ENCODE results near the gene LVRN.

LVRN gene

DNA sequence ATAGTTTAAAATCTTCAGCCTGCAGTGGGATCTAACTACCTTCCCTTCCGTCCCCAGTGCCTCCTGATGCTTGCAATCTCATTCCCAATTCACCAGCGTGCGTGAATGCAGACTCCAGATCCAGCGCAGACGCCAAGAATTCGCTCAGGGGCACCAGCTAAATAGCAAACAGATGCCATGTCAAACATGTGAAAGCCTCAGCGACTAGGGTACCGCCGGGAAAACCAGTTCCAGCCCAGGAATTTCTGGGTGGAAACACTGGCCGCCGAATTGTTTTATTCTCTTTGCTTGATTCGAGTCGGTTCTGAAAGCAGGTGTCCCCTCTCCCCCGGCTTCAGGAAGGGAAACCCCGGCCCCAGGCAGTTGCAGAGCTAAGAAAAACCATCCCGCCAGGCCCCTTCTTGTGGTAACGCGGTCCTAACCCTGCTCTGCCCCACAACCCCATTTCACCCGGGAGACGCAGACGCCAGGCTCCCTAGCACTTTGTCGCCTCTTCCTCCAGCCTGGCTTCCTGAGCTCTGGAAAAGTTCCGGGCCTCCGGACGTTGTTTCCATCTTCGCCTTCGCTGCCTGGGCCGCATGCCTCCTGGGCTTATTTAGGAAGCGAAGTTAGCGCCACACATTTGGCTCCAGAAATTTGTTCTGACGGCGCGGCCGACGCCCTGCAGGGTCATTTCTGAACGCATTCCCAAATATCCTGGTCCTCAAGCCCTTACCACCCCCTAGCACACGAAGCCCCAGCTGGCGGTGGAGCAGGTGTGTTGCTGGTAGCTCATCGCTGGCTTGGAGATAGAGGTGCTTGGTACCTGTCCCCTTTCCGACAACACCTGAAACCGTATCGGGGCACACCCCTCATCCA lies 665 bp upstream of the LVRN start:
- DNase-seq, result peak; percentile 54

DNA sequence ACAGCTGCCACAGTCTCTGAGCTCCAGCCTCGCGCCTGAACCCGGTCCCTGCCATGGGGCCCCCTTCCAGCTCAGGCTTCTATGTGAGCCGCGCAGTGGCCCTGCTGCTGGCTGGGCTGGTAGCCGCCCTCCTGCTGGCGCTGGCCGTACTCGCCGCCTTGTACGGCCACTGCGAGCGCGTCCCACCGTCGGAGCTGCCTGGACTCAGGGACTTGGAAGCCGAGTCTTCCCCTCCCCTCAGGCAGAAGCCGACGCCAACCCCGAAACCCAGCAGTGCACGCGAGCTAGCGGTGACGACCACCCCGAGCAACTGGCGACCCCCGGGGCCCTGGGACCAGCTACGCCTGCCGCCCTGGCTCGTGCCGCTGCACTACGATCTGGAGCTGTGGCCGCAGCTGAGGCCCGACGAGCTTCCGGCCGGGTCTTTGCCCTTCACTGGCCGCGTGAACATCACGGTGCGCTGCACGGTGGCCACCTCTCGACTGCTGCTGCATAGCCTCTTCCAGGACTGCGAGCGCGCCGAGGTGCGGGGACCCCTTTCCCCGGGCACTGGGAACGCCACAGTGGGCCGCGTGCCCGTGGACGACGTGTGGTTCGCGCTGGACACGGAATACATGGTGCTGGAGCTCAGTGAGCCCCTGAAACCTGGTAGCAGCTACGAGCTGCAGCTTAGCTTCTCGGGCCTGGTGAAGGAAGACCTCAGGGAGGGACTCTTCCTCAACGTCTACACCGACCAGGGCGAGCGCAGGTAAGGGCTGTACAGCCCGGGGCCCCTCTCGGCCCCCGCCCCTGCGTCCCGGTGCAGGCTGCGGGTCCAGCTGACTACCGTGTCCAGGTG lies 509 bp downstream of the LVRN start:
- no peak for DNase-seq

- no peak for DNase-seq
These were observed 1.3 kb downstream of the LVRN start for GRCh38 chr5:115963566-115963965.

DNA sequence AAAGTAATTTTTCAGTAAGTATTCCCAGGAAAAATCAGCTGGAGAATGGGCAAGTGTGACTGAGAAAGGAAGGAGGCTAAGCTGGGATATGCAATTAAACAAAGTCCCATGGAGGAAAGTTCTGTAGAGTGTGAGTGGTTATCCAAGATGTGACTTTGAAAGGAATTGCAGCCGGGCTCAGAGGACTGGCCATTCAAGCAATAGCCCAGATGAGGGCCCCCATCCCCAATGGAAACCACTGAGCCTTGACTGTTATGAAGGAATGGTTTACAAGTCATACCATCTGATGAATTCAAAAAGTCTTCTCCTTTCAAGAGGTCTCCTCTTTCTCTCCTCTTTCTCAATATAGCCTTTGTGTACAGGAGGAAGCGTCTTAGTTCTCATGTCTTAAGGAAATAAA lies 6.5 kb downstream of the LVRN start:
- no peak for DNase-seq

DNA sequence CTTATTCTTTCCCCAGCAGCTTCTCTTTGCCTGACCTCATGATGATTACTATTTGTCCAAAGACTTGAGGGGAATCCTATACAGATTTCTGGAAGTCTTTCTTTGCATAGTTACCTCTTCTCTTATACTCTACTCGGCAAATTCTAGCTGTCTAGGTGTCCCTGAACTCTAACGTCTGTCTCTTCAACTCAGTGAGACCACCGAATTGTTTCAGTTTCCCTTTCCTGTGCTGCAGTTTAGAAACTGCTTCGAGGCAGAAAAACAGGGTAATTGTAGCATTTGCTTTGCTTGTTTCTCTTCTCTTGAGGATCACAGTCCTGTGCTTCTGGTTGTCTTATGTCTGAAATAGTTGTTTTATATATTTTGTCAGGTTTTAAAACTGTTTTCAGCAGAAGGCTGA lies 14.8 kb downstream of the LVRN start:
- DNase-seq, result no peak

DNA sequence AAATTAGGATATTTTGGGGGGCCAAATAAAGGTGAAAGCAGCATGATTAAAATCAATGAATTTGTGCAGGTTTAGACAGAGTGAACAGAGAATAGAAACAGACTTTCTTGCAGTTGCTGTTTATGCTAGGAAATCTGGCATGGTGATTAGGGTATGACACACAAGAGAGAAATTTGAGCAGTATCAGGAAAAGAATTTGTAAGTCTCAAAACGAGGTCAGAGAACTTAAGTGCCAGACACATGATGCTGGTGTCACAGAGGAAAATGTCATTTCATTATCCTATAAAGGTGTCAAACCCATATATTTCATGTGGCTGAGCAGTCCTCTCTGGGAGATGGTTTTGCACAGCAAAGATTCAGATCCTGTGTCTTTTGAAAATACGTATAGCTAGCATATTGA lies 15.7 kb downstream of the LVRN start:
- peak; percentile 83 for DNase-seq

DNA sequence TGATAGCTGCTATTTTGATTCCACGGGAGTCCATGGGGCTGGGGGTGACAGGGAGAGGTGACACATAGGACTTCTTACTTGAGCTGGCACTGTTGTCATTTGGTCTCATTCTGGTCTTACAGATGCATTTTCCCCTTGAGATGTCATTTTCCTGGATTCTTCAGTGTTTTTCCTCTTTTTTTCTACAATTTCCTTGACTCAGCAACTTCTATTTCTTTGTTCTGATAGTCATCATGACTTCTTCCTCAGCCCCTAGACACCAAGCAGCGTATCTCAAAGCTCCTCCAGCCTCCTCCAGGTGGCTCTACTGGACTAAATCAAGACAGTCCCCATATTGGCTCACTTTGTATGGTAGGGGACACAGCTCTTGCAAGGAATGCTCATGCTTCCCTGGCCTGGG lies 16.5 kb downstream of the LVRN start:
- DNase-seq, result no peak

DNA sequence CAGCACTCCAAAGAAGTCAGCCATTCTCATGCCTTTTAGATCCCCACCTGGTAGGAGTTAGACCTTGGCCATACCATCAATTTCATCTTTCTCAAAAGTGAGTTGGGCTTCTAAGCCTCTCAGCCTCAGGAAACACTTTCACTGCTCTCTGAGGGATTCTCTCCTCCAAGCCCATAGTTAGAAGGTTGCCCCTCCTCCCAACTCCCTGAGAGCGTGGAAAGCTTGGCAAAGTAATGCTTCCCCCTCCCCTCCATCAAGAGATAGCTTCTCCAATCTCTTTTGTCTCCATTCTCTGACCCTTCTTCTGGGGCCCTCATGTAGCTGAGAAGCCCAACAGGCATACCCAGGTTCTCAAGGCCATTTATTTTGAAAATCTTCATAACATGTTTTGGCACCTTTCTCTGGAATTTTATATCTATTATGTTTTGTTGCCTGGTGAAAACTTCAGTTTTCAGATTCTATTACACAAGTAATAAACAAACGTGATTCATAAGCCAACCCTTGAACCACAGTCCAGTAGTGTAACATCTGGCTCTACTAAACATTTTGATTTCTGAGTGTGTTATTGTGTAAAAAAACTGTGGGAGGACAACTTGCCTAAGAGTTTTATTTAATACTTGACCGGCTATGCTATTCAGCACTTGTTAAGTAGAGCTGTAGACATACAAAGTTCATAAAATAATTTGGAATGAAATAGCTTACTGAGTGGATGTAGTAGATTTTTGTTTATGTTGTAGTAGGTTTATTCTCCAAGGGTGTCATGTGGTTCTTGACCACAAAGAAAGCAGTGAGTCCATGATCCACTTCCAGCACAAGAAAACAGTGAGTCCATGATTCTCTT lies 17.1 kb downstream of the LVRN start:
- peak; percentile 51 for DNase-seq

DNA sequence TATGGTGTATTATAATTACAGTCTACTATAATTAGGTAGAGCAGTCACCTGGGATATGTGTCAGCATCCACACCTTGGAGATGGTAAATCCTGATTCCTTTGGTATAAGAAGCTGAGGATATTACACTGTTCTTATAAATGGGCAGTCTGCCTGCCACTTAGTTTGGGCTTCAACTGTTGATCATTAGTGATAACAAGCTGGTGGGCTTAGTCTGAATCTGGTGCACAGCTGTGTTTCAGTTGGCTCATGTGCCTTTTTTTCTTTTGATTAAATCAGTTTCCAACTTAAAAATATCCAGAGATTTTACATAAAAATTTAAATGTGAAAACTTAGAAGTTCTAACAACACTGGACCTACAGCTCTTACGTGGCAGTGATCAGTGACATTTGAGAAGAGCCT lies 21.2 kb downstream of the LVRN start:
- DNase-seq, result no peak

DNA sequence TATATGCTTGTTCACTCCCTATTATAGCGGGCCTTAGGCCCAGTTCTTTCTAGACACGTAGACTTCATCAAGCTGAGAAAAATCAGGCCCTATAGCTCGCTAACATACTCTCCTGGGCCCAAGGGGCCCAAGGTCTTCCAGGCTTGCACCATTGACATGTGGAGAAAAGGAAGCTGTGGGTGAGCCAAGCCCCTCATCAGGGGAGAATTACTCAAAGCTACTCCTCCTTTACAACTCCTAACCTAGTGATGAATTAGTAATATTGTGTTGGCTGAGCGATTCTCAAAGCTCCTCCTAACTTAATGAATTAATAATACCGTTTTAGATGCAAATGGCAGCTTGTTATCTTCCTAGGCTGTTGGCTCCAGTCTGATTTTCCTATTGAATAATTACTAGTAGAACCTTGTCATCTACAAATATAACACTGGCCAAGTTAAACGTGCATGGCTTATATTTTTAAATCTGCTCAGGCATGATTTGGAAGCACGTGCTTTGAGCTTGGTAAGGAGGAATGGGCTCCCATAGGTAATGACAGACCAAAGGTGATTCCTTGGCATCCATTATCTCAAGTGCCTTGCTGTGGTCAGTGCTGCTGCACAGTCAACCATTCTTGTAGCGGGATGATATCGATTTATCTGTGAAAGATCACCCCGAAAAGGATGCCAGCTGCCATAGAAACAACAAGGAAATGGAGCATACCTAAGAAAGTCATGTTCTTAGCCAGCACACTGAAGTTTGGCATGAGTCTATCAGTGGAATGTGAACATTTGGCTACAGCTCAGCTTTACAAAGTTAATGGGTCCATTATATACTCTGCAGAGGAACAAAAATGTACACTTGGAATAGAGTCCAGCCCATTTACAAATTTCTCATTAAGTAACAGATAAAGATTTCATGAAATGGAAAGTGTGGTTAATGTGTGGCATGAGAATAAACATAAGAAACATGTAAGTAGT lies 23.8 kb downstream of the LVRN start:
- DNase-seq, result peak; percentile 55

DNA sequence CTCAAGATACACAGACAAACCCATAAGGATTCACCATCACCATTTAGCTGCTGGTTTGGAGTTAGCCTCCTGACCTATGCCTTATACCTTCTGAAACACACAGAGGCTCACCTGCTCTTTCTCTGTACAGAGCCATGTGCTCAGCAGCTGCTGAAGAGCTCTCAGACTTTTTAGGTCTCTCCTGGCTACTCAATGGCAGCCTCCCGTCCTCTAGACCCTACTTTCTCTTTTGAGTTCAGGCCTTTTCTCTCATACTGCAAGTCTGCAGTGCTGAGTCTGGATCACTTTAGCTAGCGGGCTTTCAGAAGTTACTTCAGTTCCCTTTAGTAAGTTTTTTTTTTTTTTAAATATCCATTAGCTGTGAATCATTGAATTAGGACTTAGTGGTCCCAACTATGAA lies 25.7 kb downstream of the LVRN start:
- DNase-seq, result no peak

- no peak for DNase-seq
These were observed 30.6 kb downstream of the LVRN start for GRCh38 chr5:115992848-115993350.

DNA sequence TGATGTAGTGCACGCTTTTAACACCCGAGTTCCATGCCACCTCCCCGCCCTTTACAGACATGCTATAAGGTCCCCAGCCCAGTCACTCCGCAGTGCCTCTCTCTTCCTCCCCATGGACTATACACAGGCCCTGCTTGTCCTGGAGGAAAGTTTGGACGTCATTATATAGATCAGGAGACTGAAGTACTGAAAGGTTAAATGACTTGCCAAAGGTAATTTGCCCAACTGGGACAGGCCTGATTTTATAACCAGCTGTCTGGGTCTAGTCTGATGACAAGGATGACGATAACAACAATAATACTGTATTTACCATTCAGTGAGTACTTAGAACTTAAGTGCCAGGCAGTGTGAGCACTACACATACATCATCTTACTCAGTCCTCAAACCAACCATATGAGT lies 33.1 kb downstream of the LVRN start:
- no peak for DNase-seq

- DNase-seq, result no peak
These were observed 40.0 kb downstream of the LVRN start for GRCh38 chr5:116002116-116002906.

DNA sequence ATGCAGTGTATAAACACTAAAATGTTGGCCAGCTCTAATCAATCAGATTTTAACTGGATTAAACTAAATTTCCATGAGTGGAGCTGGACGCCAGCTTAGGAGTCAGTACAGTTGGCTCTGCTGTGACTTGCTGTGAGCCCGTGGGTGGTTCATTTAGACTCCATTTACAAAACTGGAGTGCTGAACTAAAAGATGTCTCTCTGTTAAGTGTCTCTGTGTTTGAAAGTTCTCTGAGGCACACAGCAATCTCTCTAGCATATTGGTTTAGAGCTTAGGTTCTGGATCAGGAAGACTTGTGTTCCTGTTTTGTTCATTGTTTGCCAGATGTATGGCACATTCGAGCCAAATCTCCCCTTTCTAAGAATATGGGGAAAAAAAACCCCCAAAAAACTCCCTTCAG lies 42.0 kb downstream of the LVRN start:
- no peak for DNase-seq

DNA sequence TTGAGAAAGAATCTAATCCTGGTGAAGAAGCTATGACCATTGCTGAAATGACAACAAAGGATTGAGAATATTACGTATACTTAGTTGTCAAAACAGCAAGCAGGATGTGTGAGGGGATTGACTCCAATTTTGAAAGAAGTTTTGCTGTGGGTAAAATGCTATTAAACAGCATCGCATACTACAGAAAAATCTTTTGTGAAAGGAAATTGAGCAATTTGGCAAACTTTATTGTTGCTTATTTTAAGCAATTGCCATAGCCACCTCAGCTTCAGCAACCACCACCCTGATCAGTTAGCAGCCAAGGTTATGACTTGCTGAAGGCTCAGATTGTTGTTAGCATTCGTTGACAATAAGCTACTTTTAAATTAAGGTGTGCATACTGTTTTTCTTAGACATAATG lies 47.5 kb downstream of the LVRN start:
- no peak for DNase-seq

GRCh38 chr5:116011046-116011445 lies 48.8 kb downstream of the LVRN start:
- DNase-seq, result peak; percentile 3

- DNase-seq, result no peak
These were observed 51.0 kb downstream of the LVRN start for GRCh38 chr5:116013207-116013785.

DNA sequence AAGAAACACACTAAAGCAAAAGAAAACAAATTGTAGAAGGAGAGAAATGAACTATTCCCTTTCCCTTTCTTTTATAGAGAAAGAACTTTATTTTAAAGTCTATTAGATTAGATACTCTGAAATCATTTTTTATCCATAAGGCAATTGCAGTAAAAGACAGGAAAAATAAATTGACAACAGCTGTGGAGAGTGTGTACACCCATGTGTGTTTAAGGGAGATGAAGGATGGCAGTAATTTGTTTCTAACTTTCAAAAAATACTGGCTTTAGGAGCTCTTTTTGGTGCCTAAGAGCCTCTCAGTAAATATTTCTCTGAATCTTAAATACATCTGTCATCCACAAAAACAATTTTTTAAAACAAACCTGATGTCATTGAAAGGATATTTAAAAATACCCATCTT lies 51.7 kb downstream of the LVRN start:
- no peak for DNase-seq

DNA sequence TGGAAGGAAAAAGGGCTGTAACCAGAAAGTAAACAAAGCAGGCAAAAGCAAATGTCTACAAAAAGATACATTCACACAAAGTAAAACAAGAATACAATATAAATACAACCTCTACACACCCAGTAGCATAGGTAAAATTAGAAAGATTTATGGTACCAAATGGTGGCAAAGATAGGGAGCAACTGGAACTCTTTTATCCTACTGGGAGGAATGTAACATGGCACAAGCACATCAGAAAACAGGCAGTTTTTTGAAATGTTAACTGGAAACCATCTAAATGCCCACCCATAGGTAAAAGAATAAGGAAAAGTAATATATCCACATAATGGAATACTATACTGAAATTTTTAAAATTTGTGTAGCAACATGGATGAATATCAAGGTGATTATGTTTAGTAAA lies 61.3 kb downstream of the LVRN start:
- DNase-seq, result no peak

DNA sequence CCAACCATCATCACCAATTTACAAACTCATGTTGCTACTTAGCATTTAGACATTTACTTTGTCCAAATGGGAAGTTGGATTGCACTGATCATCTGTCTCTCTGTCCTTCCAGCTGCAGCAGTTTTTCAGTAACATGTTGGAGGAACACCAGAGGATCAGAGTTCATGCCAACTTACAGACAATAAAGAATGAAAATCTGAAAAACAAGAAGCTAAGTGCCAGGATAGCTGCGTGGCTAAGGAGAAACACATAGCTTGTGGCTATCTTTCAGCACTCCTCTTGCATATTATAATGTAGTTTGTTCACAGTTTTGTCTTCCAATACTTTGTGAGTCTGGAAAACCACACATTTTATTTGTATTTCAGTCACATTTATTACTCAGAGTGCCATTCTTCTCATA lies 63.6 kb downstream of the LVRN start:
- DNase-seq, result no peak

Data from fibroblast of skin of right quadriceps (primary cell).